Adrenal gland (tissue), 12 donors: Measurements from ENCODE around the gene CRK. TPM values are rescaled to one million over a fixed set of nuclear protein-coding genes. Genes with fewer than 3 reads are reported as not detected.

Experiments
- DNase-seq, 7 donors: peaks; one replicate each; pipeline ENCODE4 v3.0.0-alpha.2; 2019 to 2020
- H3K27ac ChIP-seq, 5 donors: fragments of 200-600 bp; sonication (generic) in 4 of 5; 1 replicate in 3 of 5; 2 replicates in 2 of 5; pipeline versions ENCODE4 v1.5.1 to v1.8.0; 2016 to 2020; ENCODE audit warnings: mild to moderate bottlenecking in 1 of 5
- H3K27me3 ChIP-seq: fragments of 200-600 bp; 2 replicates; pipeline ENCODE4 v1.8.0; 2021
- H3K36me3 ChIP-seq, 2 donors: fragments of 200-600 bp; replicated peaks in 1 of 2; 1 replicate in 1 of 2; 2 replicates in 1 of 2; pipeline versions ENCODE4 v1.5.1 to v1.8.0; 2018 to 2022
- H3K4me1 ChIP-seq, 2 donors: fragments of 200-600 bp; replicated peaks in 1 of 2; 1 replicate in 1 of 2; 2 replicates in 1 of 2; pipeline versions ENCODE4 v1.5.1 to v1.8.0; 2018 to 2021
- H3K4me3 ChIP-seq, 4 donors: fragments of 200-600 bp; sonication (generic) in 3 of 4; one replicate each; pipeline ENCODE4 v1.5.1; 2016 to 2018
- H3K9me3 ChIP-seq, 3 donors: fragments of 200-600 bp; sonication (generic) in 1 of 3; replicated peaks in 1 of 3; 1 replicate in 2 of 3; 2 replicates in 1 of 3; pipeline versions ENCODE4 v1.5.1 to v1.8.0; 2016 to 2021
- POLR2A ChIP-seq, 2 donors: fragments of 450-650 bp; IDR thresholded peaks; one replicate each; pipeline ENCODE4 v1.6.1; 2017; ENCODE audit warnings: antibody characterized with exemption in 2 of 2, mild to moderate bottlenecking in 2 of 2, moderate library complexity in 1 of 2
- WGBS, 4 donors: extraction: QIAGEN DNeasy Blood & Tissue Kit in 2 of 4; methylation state at CpG; one replicate each; pipeline versions ENCODE4 v1.1.5 to v1.1.7; 2013 to 2017; 5-methylcytosine and 5-hydroxymethylcytosine counted together
- intact Hi-C, 2 donors: fragments of 100-400 bp; cut with DNase I; formaldehyde crosslinking; loops; one replicate each; pipeline versions ENCODE4 v1.14.1 to v1.15.0; 2022 to 2023
- polyA plus RNA-seq, 3 donors: library from polyadenylated mRNA; stranded (reverse); fragments of 200-250 nt in 2 of 3; fragments of 350-450 nt in 1 of 3; fragmentation: Illumina TruSeq in 1 of 3; extraction: RNeasy Lipid Tissue Mini Kit (QIAGEN cat#74804) in 1 of 3; gene quantifications; one replicate each; pipeline ENCODE4 v1.2.3, GENCODE V29; 2013 to 2014
- total RNA-seq, 9 donors: library from RNA; depleted of rRNA in 4 of 9; stranded (reverse); fragments of >200 nt in 4 of 9; fragments of 120-200 nt in 1 of 9; fragmentation: NEBNext Ultra II Directional in 1 of 9; extraction: Animal tissue kit (Norgen Biotek cat#: 25700) in 1 of 9; gene quantifications; one replicate each; pipeline versions ENCODE4 v1.1.0 to v1.2.4, GENCODE V29; 2013 to 2023
- TF ChIP-seq, protein P1 (sequence below), 6 experiments: fragments of 450-650 bp in 4 of 6; fragments of 200-600 bp in 2 of 6; sonication (generic) in 1 of 6; IDR thresholded peaks; 1 replicate in 5 of 6; 2 replicates in 1 of 6; pipeline versions ENCODE4 v1.5.1 to v1.8.0; 2016 to 2021; ENCODE audit warnings: antibody characterized with exemption in 6 of 6, mild to moderate bottlenecking in 2 of 6, moderate library complexity in 1 of 6
- donor health status: healthy with polysubstance abuse.
- donor health status: Bipolar disorder and iron deficiency.
- donor health status: DM: yes; HTN: yes; CAD: no.
- donor health status: DM: no; HTN: no; CAD: no.
- donor health status: DM: no; HTN: no; CAD: no.
- donor health status: DM: yes; HTN: yes; CAD: no.

CRK gene
- total and polyA plus RNA-seq, 12 donors: 20.3 to 80.6 (median 58.5) TPM

DNA sequence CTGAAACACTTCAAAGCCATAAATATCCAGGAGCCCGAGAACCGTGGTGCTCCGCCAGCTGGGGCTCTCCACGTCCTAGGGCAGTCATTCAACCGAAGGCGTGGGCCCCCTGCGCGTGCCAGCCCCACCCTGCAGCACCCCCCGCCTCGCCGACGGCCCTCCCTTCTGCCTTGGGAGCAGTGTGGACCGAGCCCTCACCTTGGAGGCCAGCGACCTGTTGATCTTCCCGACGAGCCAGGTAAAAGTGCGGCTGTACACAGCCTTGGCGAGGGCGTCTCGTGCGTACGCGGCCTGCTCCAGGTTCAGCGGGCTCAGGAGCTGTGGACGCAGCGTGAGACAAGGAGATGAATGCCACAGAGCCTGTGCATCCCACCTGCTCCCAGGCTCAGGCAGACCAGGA is 22.4 kb upstream of the CRK start:
- Histone ChIP-seq H3K4me3 (no peak overlapping the region), H3K9me3 (no peaks in the 10 kb centered on the region), H3K27me3 (no peaks in the 10 kb centered on the region), H3K36me3 (peaks cover 0 to 69% of the 10 kb centered on the region in 2 donors), H3K4me1 (no peaks in the 10 kb centered on the region), H3K27ac (no peak overlapping the region)
- DNase-seq: no peak
- no peak for TF ChIP-seq POLR2A (IDR thresholded peaks at IDR 0.05)
- TF ChIP-seq, protein P1, sequence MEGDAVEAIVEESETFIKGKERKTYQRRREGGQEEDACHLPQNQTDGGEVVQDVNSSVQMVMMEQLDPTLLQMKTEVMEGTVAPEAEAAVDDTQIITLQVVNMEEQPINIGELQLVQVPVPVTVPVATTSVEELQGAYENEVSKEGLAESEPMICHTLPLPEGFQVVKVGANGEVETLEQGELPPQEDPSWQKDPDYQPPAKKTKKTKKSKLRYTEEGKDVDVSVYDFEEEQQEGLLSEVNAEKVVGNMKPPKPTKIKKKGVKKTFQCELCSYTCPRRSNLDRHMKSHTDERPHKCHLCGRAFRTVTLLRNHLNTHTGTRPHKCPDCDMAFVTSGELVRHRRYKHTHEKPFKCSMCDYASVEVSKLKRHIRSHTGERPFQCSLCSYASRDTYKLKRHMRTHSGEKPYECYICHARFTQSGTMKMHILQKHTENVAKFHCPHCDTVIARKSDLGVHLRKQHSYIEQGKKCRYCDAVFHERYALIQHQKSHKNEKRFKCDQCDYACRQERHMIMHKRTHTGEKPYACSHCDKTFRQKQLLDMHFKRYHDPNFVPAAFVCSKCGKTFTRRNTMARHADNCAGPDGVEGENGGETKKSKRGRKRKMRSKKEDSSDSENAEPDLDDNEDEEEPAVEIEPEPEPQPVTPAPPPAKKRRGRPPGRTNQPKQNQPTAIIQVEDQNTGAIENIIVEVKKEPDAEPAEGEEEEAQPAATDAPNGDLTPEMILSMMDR (IDR thresholded peaks at IDR 0.05): no peak
- WGBS, 4 donors: 82 to 97% (median 92%) methylated on average over 10 to 26 of the region's 26 CpGs
- intact Hi-C loops: no loop called here

DNA sequence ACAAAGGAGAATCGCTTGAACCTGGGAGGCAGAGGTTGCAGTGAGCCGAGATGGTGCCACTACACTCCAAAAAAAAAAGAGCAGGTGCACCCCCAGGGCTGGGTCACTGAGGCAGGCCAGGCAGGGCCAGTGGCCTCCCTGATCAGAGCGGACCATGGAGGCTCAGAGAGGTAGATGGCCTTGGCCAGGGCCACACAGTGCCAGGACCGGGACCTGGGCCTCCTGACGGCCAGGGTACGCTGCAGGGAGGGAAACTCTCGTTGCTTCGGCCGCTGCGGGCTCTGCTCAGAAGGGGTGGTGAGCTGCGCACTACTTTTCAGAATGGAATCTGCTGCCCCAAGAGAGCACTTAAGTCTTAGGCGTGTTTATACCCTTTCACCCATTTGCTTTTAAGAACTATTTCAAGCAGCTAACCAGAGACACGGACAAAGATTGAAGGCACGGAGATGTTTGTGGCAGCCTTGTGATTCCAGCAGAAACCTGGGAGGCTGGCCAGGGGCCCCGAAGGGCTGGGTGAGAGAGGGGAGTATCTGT is 19.4 kb upstream of the CRK start:
- H3K4me1 ChIP-seq: no peaks in the 10 kb centered on the region
- H3K27ac ChIP-seq: peak overlapping the region in 1 of 5 donors; percentile 10
- no peaks in the 10 kb centered on the region for H3K9me3 ChIP-seq
- TF ChIP-seq POLR2A (IDR thresholded peaks at IDR 0.05): no peak
- TF ChIP-seq, protein P1 (IDR thresholded peaks at IDR 0.05): no peak
- no peak for DNase-seq
- no peaks in the 10 kb centered on the region for H3K27me3 ChIP-seq
- 85 to 97% (median 94%) methylated on average over 10 to 15 of the region's 15 CpGs for WGBS, 4 donors
- intact Hi-C loops: no loop called here
- no peak overlapping the region for H3K4me3 ChIP-seq
- peaks cover 0 to 67% of the 10 kb centered on the region in 2 donors for H3K36me3 ChIP-seq

DNA sequence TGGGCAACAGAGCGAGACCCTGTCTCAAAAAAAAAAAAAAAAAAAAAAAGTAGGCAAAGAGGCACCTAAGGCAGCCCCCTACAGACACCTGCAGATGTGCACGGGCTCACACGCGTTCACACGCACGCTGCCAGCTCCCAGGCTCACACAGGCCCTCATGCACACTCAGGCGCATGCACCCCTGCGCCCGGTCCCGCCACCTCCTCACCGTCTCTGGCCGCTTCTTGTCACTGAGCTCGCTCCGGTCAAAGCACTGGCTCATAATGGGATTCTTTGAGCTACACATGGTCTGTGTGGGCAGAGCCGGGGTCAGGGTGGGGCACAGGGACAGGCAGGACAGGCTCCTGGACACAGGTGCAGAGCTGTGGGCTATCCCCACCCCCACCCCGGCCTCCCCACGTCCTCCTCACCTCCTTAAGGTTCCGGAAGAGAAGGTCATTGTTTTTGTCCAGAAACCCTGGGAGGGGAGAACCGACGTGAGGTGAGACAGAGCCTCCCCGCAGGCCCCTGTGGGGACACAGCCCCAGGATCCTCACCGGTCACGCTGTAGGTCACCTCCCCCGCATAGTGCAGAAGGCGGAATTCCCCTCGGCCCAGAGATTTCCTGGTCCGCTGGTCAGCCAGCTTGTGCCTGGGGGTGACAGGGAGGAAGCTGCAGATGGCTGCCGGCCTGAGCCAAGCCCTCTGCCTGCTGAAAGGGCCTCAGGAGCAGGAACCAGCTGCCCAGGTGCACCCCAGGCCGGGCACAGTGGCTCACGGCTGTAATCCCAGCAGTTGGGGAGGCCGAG is 18.6 kb upstream of the CRK start:
- H3K27ac ChIP-seq: peak overlapping the region in 1 of 5 donors; percentile 10
- H3K36me3 ChIP-seq: peaks cover 0 to 64% of the 10 kb centered on the region in 2 donors
- H3K4me3 ChIP-seq: no peak overlapping the region
- H3K4me1 ChIP-seq: no peaks in the 10 kb centered on the region
- H3K27me3 ChIP-seq: no peaks in the 10 kb centered on the region
- intact Hi-C loops: no loop called here
- no peak for TF ChIP-seq POLR2A (IDR thresholded peaks at IDR 0.05)
- TF ChIP-seq, protein P1 (IDR thresholded peaks at IDR 0.05): no peak
- WGBS, 4 donors: 89 to 94% (median 91%) methylated on average over 18 to 31 of the region's 31 CpGs
- no peak for DNase-seq
- no peaks in the 10 kb centered on the region for H3K9me3 ChIP-seq

DNA sequence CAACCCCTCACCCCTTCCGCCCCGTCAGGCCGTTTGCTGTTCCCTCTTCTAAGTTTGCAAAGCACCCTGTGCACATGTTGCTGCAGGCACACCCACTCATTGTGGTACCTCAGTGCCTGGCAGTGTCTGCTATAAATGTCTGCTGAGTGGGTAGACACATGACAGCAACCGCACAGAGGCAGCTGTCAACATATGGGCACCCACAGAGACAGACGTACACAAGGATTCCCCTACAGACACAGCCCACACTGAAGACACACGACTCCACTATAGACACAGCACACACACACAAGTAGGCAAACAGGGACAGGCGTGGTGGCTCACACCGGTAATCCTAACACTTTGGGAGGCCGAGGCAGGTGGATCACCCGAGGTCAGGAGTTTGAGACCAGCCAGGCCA is 17.8 kb upstream of the CRK start:
- Histone ChIP-seq H3K4me3 (no peak overlapping the region), H3K9me3 (no peaks in the 10 kb centered on the region), H3K27ac (no peak overlapping the region), H3K36me3 (peaks cover 0 to 61% of the 10 kb centered on the region in 2 donors), H3K27me3 (no peaks in the 10 kb centered on the region), H3K4me1 (no peaks in the 10 kb centered on the region)
- intact Hi-C loops: no loop called here
- DNase-seq: no peak
- TF ChIP-seq, protein P1 (IDR thresholded peaks at IDR 0.05): no peak
- no peak for TF ChIP-seq POLR2A (IDR thresholded peaks at IDR 0.05)
- 89 to 96% (median 95%) methylated on average over 8 to 10 of the region's 10 CpGs for WGBS, 4 donors
